Activated B cell treated with CpG ODN at 0.5 μM for 24 hours (primary cell): ENCODE measurements around the gene KIAA1614. TPM values are rescaled to one million over a fixed set of nuclear protein-coding genes. Genes with fewer than 3 reads are reported as not detected.

Experiments used
- ATAC-seq: fragments of 200-7000 bp; cut with Tn5 transposase; one replicate; pipeline ENCODE4 v1.10.0; 2021; ENCODE audit warnings: low read depth, mild to moderate bottlenecking, moderate library complexity
- CTCF ChIA-PET: fragments of 350-600 bp; sonication (Branson Sonifier 250); formaldehyde crosslinking; loops from one replicate; lab custom pipeline; 2021; ENCODE audit warnings: antibody characterized with exemption; lab: Charles Lee
- POLR2A ChIA-PET: fragments of 350-600 bp; sonication (Branson Sonifier 250); formaldehyde crosslinking; loops from one replicate; lab custom pipeline; 2021; ENCODE audit warnings: antibody characterized with exemption; lab: Charles Lee
- DNase-seq: peaks from one replicate; pipeline ENCODE4 v3.0.0; 2022
- H3K27ac Mint-ChIP-seq: one replicate; pipeline ENCODE4 v1.8.0; 2020; ENCODE audit warnings: mixed read lengths
- H3K27me3 Mint-ChIP-seq: one replicate; pipeline ENCODE4 v1.8.0; 2021; ENCODE audit warnings: mixed read lengths
- H3K36me3 Mint-ChIP-seq: one replicate; pipeline ENCODE4 v1.8.0; 2021; ENCODE audit warnings: low read depth, mixed read lengths
- H3K4me1 Mint-ChIP-seq: one replicate; pipeline ENCODE4 v1.8.0; 2021; ENCODE audit warnings: mixed read lengths
- H3K4me3 Mint-ChIP-seq: one replicate; pipeline ENCODE4 v1.8.0; 2020; ENCODE audit warnings: mild to moderate bottlenecking, mixed read lengths
- H3K9me3 Mint-ChIP-seq: one replicate; pipeline ENCODE4 v1.8.0; 2020; ENCODE audit warnings: mixed read lengths
- CTCF ChIP-seq: fragments of 200-600 bp; IDR thresholded peaks from one replicate; pipeline ENCODE4 v1.8.0; 2022; ENCODE audit warnings: antibody characterized with exemption, mild to moderate bottlenecking
- intact Hi-C: fragments of 100-400 bp; cut with micrococcal nuclease; formaldehyde crosslinking; loops from one replicate; pipeline ENCODE4 v1.15.1; 2024
- total RNA-seq: library from RNA; stranded (reverse); gene quantifications from 2 replicates; pipeline ENCODE4 v1.2.3, GENCODE V29; 2022

Gene KIAA1614
- total RNA-seq, 1 donor from 2014 or later: 0.38 TPM

GRCh38 chr1:180912211-180912800 is 391 bp upstream of the KIAA1614 start:
- no peak overlapping the region for H3K27ac Mint-ChIP-seq
- ATAC-seq (no peak), DNase-seq (no peak)
- H3K4me3 Mint-ChIP-seq: peak overlapping the region; percentile 63
- CTCF ChIA-PET: no interaction called here
- H3K36me3 Mint-ChIP-seq: no peaks in the 10 kb centered on the region
- H3K9me3 Mint-ChIP-seq: no peaks in the 10 kb centered on the region
- peaks cover 15% of the 10 kb centered on the region for H3K4me1 Mint-ChIP-seq
- H3K27me3 Mint-ChIP-seq: peaks cover 36% of the 10 kb centered on the region
- POLR2A ChIA-PET: no interaction called here
- intact Hi-C loops: no loop called here
- TF ChIP-seq CTCF: no peak

- intact Hi-C loops: no loop called here
- Mint-ChIP-seq H3K4me1 (peaks cover 15% of the 10 kb centered on the region), H3K27me3 (peaks cover 37% of the 10 kb centered on the region), H3K9me3 (no peaks in the 10 kb centered on the region), H3K27ac (no peak overlapping the region), H3K36me3 (no peaks in the 10 kb centered on the region), H3K4me3 (no peak overlapping the region)
- no peak for TF ChIP-seq CTCF
- CTCF ChIA-PET: no interaction called here
- POLR2A ChIA-PET: no interaction called here
- no peak for DNase-seq
- ATAC-seq: no peak
Measured at GRCh38 chr1:180915426-180915965, 2.8 kb downstream of the KIAA1614 start.

GRCh38 chr1:180916012-180916770 is 3.5 kb downstream of the KIAA1614 start:
- intact Hi-C loops: no loop called here
- Mint-ChIP-seq H3K9me3 (no peaks in the 10 kb centered on the region), H3K4me1 (peaks cover 15% of the 10 kb centered on the region), H3K36me3 (no peaks in the 10 kb centered on the region), H3K4me3 (no peak overlapping the region), H3K27ac (no peak overlapping the region), H3K27me3 (peaks cover 34% of the 10 kb centered on the region)
- DNase-seq (no peak), ATAC-seq (no peak)
- ChIA-PET CTCF (no interaction called here), POLR2A (no interaction called here)
- no peak for TF ChIP-seq CTCF

- ChIA-PET CTCF (no interaction called here), POLR2A (no interaction called here)
- Mint-ChIP-seq H3K36me3 (no peaks in the 10 kb centered on the region), H3K27ac (no peak overlapping the region), H3K4me3 (no peak overlapping the region), H3K4me1 (peaks cover 13% of the 10 kb centered on the region), H3K27me3 (peaks cover 31% of the 10 kb centered on the region), H3K9me3 (no peaks in the 10 kb centered on the region)
- ATAC-seq (no peak), DNase-seq (no peak)
- TF ChIP-seq CTCF: no peak
- intact Hi-C loops: no loop called here
Measured at GRCh38 chr1:180916771-180917170, 4.1 kb downstream of the KIAA1614 start.

- DNase-seq: no peak
- TF ChIP-seq CTCF: no peak
- CTCF ChIA-PET: no interaction called here
- no peaks in the 10 kb centered on the region for H3K36me3 Mint-ChIP-seq
- peaks cover 8% of the 10 kb centered on the region for H3K4me1 Mint-ChIP-seq
- H3K4me3 Mint-ChIP-seq: no peak overlapping the region
- peaks cover 29% of the 10 kb centered on the region for H3K27me3 Mint-ChIP-seq
- no peak for ATAC-seq
- POLR2A ChIA-PET: no interaction called here
- no peaks in the 10 kb centered on the region for H3K9me3 Mint-ChIP-seq
- H3K27ac Mint-ChIP-seq: no peak overlapping the region
- intact Hi-C loops: no loop called here
Measured at GRCh38 chr1:180917306-180918065, 4.8 kb downstream of the KIAA1614 start.
